SK-N-MC (cell line): Measurements from ENCODE around the gene TBC1D1.

Source experiments
- DNase-seq: peaks from one replicate; pipeline ENCODE4 v3.0.0-alpha.2; 2011; ENCODE audit warnings: low read depth, low spot score
- H3K27ac ChIP-seq: fragments of 200-600 bp; sonication (generic); 2 replicates; pipeline ENCODE4 v1.5.1; 2016; ENCODE audit warnings: mixed run types
- H3K36me3 ChIP-seq: fragments of 200-600 bp; sonication (generic); 2 replicates; pipeline ENCODE4 v1.6.1; 2017; ENCODE audit warnings: antibody characterized with exemption, low read length, mixed read lengths; ENCODE audit not compliant: insufficient read depth
- H3K4me3 ChIP-seq: fragments of 200-600 bp; sonication (generic); 2 replicates; pipeline ENCODE4 v1.5.1; 2016
- H3K9ac ChIP-seq: fragments of 200-600 bp; sonication (generic); 2 replicates; pipeline ENCODE4 v1.8.0; 2017; ENCODE audit warnings: mixed run types, mixed read lengths; ENCODE audit not compliant: insufficient read length
- H3K9me3 ChIP-seq: fragments of 200-600 bp; sonication (generic); 2 replicates; pipeline ENCODE4 v1.6.1; 2017; ENCODE audit warnings: low read depth, mild to moderate bottlenecking, antibody characterized with exemption, low read length, moderate library complexity, mixed read lengths
- EZH2 ChIP-seq: fragments of 200-600 bp; sonication (generic); IDR thresholded peaks from one replicate; pipeline ENCODE4 v1.6.1; 2017; ENCODE audit warnings: antibody characterized with exemption
- FOXP2 ChIP-seq: optimal IDR thresholded peaks from 2 replicates; pipeline ENCODE3; 2011; ENCODE audit warnings: mild to moderate bottlenecking, moderate library complexity; ENCODE audit not compliant: insufficient read depth; ENCODE audit errors: extremely low read length, control extremely low read depth
- POLR2AphosphoS5 ChIP-seq: IDR thresholded peaks from 2 replicates; pipeline ENCODE4 v1.6.1; 2012; ENCODE audit warnings: mild to moderate bottlenecking, low read depth, low read length, borderline replicate concordance

TBC1D1 gene

DNA sequence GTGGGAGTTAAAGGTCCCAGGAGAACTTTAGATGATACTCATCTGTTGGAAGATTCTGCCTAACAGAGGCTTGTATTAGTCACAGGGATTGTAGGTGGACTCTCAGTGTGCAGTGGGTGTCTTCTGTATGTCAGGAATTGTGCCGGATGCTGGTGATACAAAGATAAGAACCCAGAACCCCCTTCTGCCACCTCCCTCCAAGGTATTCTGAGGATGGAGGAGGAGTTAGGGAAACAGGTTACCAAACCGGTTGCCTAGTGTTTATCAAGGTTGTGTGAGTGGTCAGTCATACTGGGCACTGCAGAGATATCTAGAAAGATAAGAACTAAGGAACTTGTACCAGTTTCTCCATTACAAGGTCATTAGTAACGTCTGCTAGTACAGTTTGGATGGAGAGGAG lies 130.9 kb downstream of the TBC1D1 start:
- no peak for DNase-seq
- peaks cover 7% of the 10 kb centered on the region; the same call in 1 of the 2 replicates for H3K36me3 ChIP-seq
- H3K27ac ChIP-seq = no peak overlapping the region
- no peak overlapping the region for H3K4me3 ChIP-seq
- TF ChIP-seq POLR2AphosphoS5 = no peak
- no peak overlapping the region for H3K9ac ChIP-seq
- H3K9me3 ChIP-seq = no peaks in the 10 kb centered on the region

DNA sequence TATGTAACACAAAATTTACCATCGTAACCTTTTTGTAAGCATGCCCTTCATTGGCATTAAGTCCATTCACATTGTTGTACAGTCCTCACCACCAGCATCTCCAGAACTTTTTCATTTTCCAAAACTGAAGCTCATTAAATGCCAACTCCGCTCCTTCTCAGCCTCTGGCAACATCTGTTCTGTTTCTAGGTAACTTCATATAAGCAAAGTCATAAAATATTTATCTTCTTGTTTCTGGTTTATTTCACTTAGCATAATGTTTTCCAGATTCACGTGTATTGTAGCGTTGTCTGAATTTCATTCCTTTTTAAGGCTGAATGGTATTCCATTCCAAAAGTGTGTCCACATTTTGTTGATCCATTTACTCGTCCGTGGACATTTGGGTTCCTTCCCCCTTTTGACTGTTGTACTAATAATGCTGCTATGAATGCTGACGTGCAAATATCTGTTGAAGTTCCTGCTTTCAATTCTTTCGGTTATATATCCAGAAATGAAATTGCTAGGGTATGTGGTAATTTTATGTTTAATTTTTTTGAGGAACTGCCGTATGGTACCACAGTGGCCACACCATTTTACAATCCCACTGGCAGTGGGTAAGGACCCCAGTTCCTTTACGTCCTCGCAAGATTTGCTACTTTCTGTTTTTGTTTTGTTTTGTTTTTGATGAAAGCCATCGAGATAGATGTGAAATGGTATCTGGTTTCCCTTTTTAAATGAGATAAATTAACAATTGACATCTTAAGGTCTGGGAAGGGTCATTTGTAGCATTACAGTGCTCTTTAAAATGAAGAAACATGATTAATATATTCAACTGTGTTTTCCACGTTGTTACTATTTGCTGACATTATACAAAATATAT lies 132.7 kb downstream of the TBC1D1 start:
- Histone ChIP-seq H3K9ac (no peak overlapping the region), H3K4me3 (no peak overlapping the region; the same call in 1 of the 2 replicates), H3K36me3 (peaks cover 7% of the 10 kb centered on the region; the same call in 1 of the 2 replicates), H3K27ac (no peak overlapping the region), H3K9me3 (no peaks in the 10 kb centered on the region)
- no peak for DNase-seq
- TF ChIP-seq FOXP2 (no peak), POLR2AphosphoS5 (no peak)

DNA sequence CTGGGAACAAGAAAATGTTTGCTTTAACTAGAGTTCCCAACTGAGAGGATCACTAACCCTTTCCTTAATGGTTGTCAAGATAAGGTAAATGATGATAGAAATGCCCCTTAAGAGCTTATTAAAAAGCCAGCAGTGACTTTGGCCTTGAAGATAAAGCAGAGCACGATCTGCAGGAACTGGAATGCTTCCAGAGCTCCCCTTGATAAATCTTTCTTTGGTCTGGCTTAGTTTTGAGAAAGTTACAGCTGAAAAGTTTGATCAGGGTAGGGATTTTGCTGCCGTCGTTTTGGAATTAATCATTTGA lies 133.3 kb downstream of the TBC1D1 start:
- H3K36me3 ChIP-seq = peaks cover 7% of the 10 kb centered on the region; the same call in 1 of the 2 replicates
- TF ChIP-seq FOXP2 (no peak), POLR2AphosphoS5 (no peak), EZH2 (no peak)
- no peaks in the 10 kb centered on the region for H3K9me3 ChIP-seq
- no peak for DNase-seq
- H3K4me3 ChIP-seq = no peak overlapping the region; the same call in 1 of the 2 replicates
- H3K9ac ChIP-seq = no peak overlapping the region
- H3K27ac ChIP-seq = no peak overlapping the region

DNA sequence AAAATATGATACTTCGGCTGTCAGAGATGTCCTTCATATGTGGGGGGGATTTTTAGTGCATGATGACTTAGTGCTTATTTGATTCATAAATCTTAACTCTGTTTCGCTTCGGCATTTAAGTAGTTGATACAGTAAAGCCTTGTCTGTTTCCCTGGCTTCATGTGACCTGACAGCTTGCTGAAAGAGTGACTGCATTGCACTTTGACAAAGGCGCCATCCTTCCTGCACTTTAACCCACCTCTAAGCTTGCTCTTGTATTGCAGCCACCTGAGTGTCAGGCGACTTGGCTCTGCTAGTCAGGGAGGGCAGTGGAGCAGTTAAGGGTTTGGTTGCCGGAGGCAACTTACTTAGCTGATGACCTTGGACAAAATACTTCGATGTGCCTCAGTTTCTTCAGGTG lies 134.8 kb downstream of the TBC1D1 start:
- Histone ChIP-seq H3K9me3 (no peaks in the 10 kb centered on the region), H3K36me3 (peaks cover 7% of the 10 kb centered on the region; the same call in 1 of the 2 replicates), H3K9ac (no peak overlapping the region), H3K27ac (no peak overlapping the region), H3K4me3 (no peak overlapping the region)
- TF ChIP-seq FOXP2 (no peak), POLR2AphosphoS5 (no peak)
- DNase-seq = no peak

DNA sequence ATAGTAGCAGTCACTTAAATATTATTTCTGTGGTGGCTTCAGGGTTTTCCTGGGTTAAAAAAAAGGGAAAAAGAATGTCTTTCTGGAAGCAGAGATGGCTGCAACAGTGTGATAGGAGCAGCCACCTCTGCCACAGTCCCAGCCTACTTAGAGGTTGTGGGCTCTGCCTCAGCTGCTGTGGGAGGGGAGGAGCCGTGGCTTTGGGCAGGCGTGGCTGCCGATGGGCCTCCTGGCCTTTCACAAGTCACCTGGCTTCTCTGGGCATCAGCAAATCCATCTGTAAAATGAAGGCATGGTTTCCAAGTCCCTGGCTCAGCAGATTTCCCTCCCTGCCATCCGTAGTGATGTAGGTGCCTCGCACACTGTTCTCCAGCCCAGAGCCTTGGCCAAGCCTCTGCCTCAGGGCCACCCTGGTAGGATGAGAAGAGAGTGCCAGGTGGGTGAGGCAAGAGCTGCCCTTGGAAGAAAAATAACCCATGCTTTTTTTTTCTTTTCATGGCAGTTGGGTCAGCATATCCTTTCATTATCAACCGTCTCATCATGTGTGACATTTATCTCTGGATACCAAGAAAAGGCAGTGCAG lies 135.4 kb downstream of the TBC1D1 start:
- Histone ChIP-seq H3K9ac (no peak overlapping the region), H3K27ac (no peak overlapping the region), H3K36me3 (peaks cover 7% of the 10 kb centered on the region; the same call in 1 of the 2 replicates), H3K4me3 (no peak overlapping the region), H3K9me3 (no peaks in the 10 kb centered on the region)
- TF ChIP-seq FOXP2 = no peak
- no peak for TF ChIP-seq EZH2
- TF ChIP-seq POLR2AphosphoS5 = no peak
- DNase-seq = no peak

DNA sequence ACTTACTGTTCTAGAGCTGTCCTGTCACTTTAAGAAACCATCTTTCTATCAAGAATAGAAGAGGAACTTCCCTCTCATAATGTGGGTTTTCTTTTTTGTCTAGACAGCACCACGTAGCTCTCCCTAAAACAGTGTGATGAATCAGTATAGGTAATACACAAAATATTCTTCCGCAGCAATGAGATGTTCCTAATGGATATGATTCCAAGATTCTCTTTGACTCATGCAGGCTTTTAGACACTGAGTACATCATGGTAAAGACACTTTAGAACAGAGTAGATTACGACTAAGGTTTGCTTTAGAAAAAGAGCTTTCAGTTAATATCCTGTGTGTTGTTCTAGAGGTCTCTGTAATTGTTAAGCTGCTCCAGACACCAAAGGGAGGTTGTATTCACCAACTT lies 139.1 kb downstream of the TBC1D1 start:
- Histone ChIP-seq H3K36me3 (no peaks in the 10 kb centered on the region; the same call in 1 of the 2 replicates), H3K9me3 (no peaks in the 10 kb centered on the region), H3K27ac (no peak overlapping the region), H3K9ac (no peak overlapping the region), H3K4me3 (no peak overlapping the region)
- TF ChIP-seq POLR2AphosphoS5 (no peak), FOXP2 (no peak), EZH2 (no peak)
- DNase-seq = no peak

DNA sequence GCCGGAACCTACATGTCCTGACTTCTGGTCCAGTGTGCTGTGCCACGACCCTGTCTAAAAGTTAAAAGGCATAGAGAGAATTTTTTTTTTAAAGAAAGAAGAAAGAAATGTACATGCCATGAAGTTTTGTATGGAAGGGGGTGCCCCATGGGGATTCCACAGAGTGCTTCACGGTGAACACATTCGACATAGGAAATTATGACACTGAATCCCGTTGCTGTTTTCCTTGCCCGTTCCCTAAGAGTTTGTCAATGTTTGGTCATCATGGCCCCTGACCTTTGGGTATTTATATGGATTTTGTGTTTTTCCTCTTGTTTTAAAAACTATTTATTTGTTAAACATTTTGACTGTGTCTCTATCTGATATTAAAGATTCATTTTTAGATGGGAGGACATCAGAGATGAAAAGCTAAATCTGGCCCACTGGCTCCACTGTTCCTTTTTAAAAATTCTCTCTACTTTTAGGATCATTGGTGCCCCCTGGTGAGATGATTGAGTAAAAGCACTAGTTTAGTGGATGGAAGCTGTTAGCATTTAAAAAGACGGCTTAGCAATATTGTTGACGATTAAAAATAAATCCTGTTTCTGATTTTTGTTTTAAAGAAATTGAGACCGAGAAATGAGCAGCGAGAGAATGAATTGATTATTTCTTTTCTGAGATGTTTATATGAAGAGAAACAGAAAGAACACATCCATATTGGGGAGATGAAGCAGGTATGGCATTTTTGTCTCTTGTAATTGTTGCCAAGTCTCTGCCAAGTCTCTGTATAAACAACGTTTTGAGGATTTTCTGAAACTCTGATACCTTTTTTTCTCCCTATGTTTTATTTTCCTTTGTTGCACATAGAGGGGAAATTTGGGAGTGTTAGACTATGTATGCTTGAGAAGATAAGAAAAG lies 144.3 kb downstream of the TBC1D1 start:
- no peak for TF ChIP-seq POLR2AphosphoS5
- no peak for TF ChIP-seq FOXP2
- no peak for TF ChIP-seq EZH2
- no peak overlapping the region for H3K4me3 ChIP-seq
- no peaks in the 10 kb centered on the region for H3K9me3 ChIP-seq
- no peaks in the 10 kb centered on the region; the same call in 1 of the 2 replicates for H3K36me3 ChIP-seq
- H3K9ac ChIP-seq = no peak overlapping the region
- peak; percentile 8 for DNase-seq
- H3K27ac ChIP-seq = no peak overlapping the region

GRCh38 chr4:38036548-38036947 lies 145.7 kb downstream of the TBC1D1 start:
- Histone ChIP-seq H3K36me3 (no peaks in the 10 kb centered on the region; the same call in 1 of the 2 replicates), H3K9ac (no peak overlapping the region), H3K9me3 (no peaks in the 10 kb centered on the region), H3K27ac (no peak overlapping the region), H3K4me3 (no peak overlapping the region)
- TF ChIP-seq POLR2AphosphoS5 (no peak), FOXP2 (no peak), EZH2 (no peak)
- DNase-seq = no peak
